Parathyroid adenoma (tissue), 2 donors: ENCODE results near the gene TMEM141.

ENCODE experiments used
- H2AFZ ChIP-seq: fragments of 300-600 bp; sonication (generic); one replicate; pipeline ENCODE4 v1.7.0; 2017; ENCODE audit warnings: antibody characterized with exemption, mild to moderate bottlenecking
- H3K27ac ChIP-seq: fragments of 300-600 bp; sonication (generic); one replicate; pipeline ENCODE4 v1.7.0; 2017
- H3K27me3 ChIP-seq: fragments of 300-600 bp; sonication (generic); one replicate; pipeline ENCODE4 v1.7.0; 2017; ENCODE audit warnings: low read length; ENCODE audit not compliant: control insufficient read depth, insufficient read depth
- H3K36me3 ChIP-seq: fragments of 300-600 bp; sonication (generic); one replicate; pipeline ENCODE4 v1.7.0; 2017; ENCODE audit warnings: low read length; ENCODE audit not compliant: control insufficient read depth, insufficient read depth
- H3K4me1 ChIP-seq: fragments of 300-600 bp; sonication (generic); one replicate; pipeline ENCODE4 v1.7.0; 2017; ENCODE audit warnings: control low read depth
- H3K4me2 ChIP-seq: fragments of 300-600 bp; sonication (generic); one replicate; pipeline ENCODE4 v1.7.0; 2017; ENCODE audit warnings: low read length
- H3K4me3 ChIP-seq: fragments of 300-600 bp; sonication (generic); one replicate; pipeline ENCODE4 v1.7.0; 2017; ENCODE audit warnings: low read depth, low read length
- H3K79me2 ChIP-seq: fragments of 300-600 bp; sonication (generic); one replicate; pipeline ENCODE4 v1.7.0; 2017; ENCODE audit warnings: control low read depth
- H3K9ac ChIP-seq: fragments of 300-600 bp; sonication (generic); one replicate; pipeline ENCODE4 v1.7.0; 2017; ENCODE audit warnings: mild to moderate bottlenecking
- H3K9me3 ChIP-seq: fragments of 300-600 bp; sonication (generic); one replicate; pipeline ENCODE4 v1.7.0; 2017; ENCODE audit warnings: low read length; ENCODE audit not compliant: control insufficient read depth
- TF ChIP-seq, protein P1 (sequence below): fragments of 300-600 bp; sonication (generic); IDR thresholded peaks from one replicate; pipeline ENCODE4 v1.7.0; 2017; ENCODE audit warnings: antibody characterized with exemption, mild to moderate bottlenecking
- donor health status: primary hyperparathyroidism.

The TMEM141 gene

DNA sequence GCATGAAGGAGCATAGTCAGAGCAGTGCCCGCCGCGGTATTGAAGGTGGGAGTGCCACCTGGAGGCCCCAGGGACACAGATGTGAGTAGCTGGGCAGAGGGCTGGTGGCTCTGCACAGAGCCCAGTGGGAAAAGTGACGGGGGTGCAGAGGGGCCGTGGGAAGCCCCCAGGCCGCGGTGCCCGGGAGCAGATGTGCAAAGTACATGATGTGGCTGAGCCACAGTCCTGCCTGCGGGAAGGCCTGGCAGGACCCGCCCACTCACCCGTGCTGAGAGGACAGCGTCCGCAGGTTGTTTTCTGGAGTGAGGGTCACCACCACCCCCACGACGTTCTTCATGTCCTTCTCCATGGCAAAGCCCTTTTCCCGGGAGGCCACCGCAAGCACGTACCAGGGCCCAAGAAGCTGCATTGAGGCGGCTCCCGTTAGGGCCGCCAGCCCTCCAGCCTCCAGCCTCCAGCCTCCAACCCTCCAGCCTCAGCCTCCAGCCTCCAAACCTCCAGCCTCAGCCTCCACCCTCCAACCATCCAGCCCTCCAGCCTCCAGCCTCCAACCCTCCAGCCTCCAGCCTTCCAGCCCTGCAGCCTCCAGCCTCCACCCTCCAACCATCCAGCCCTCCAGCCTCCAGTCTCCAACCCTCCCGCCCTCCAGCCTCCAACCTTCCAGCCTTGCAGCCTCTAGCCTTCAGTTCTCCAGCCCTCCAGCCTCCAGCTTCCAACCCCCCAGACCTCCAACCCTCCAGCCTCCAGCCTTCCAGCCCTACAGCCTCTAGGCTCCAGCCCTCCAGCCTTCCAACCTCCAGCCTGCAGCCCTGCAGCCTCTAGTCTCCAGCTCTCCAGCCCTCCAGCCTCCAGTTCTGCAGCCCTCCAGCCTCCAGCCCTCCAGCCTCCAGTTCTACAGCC, 43.7 kb upstream of the TMEM141 start:
- Histone ChIP-seq H3K4me3 (no peak overlapping the region), H3K4me1 (no peaks in the 10 kb centered on the region), H2AFZ (no peak overlapping the region), H3K9ac (no peak overlapping the region), H3K4me2 (no peak overlapping the region), H3K27me3 (no peaks in the 10 kb centered on the region), H3K79me2 (no peaks in the 10 kb centered on the region), H3K36me3 (no peaks in the 10 kb centered on the region), H3K9me3 (no peaks in the 10 kb centered on the region), H3K27ac (no peak overlapping the region)
- TF ChIP-seq, protein P1, sequence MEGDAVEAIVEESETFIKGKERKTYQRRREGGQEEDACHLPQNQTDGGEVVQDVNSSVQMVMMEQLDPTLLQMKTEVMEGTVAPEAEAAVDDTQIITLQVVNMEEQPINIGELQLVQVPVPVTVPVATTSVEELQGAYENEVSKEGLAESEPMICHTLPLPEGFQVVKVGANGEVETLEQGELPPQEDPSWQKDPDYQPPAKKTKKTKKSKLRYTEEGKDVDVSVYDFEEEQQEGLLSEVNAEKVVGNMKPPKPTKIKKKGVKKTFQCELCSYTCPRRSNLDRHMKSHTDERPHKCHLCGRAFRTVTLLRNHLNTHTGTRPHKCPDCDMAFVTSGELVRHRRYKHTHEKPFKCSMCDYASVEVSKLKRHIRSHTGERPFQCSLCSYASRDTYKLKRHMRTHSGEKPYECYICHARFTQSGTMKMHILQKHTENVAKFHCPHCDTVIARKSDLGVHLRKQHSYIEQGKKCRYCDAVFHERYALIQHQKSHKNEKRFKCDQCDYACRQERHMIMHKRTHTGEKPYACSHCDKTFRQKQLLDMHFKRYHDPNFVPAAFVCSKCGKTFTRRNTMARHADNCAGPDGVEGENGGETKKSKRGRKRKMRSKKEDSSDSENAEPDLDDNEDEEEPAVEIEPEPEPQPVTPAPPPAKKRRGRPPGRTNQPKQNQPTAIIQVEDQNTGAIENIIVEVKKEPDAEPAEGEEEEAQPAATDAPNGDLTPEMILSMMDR = no peak

DNA sequence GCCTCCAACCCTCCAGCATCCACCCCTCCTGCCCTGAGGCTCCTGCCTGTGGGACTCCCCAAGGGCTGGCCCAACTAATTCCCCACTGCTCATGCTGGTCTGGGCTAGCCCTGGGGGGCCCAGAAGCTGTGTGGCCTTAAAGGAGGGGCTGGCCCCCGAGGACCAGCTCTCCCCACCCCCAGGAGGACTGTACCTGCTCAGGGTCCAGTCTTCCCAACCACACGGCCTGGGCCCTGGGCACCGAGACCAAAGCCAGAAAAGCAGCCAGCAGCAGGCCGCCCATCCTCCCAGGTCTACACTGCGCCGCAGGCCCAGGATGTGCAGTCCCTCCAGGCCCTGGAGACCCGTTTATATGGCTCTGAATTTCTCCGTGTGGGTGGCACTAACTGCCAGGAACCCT, 42.9 kb upstream of the TMEM141 start, which contains the start of gene LCN6:
LCN6 (minus strand) TSS at position 325 of the 400 bp plus-strand sequence; CDS start at position 283, 42 bp downstream.
- Histone ChIP-seq H3K36me3 (no peaks in the 10 kb centered on the region), H3K9ac (no peak within 1 kb of the TSS), H3K4me2 (no peak within 1 kb of the TSS), H2AFZ (no peak within 1 kb of the TSS), H3K9me3 (no peaks in the 10 kb centered on the region), H3K4me1 (no peaks in the 10 kb centered on the region), H3K27ac (no peak within 1 kb of the TSS), H3K4me3 (no peak within 1 kb of the TSS), H3K27me3 (no peaks in the 10 kb centered on the region), H3K79me2 (no peaks in the 10 kb centered on the region)
- TF ChIP-seq, protein P1 = no peak

DNA sequence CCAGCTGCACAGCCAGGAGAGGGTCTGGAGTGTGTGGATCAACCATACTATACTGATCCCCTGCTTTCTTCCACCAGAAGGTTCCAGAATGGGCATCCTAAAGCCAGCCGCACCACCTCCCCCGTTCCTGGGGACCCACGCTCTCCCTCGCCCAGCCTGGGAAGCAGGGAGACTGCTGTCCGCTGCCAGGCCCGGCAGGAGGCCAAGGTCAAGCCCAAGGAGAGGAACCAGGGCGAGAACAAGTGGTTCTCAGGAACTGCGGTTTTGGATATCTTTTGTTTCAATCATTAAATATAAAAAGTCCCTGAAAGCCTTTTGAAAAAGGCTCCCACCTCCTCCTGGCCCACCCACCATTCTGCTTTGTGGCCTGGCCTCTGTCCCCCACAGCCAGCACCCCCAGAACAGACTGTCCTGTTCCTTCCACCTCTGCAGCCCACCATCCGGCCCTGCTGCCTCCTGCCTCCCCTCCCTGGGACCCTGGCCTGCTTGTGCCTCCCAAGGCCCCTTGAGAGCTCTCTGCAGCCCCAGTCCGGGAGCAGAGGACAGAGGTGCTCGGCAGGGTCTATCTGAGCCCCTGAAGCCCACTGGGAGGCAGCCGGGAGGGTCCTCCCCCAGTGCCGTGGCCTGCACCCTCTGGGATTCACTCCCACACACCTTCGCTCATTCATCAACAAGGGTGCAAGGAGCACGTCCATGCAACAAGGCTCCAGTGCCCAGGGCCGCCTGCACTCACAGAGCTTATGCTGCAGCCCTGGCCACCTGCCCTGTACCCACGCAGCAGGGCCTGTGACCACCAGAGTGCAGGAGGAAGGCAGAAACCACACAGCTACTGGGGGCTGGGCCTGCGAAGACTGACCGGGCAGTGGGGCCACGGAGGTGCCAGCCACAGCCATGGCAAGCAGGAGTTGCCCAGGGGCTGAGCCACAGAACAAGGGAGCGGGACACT, 42.2 kb upstream of the TMEM141 start:
- no peaks in the 10 kb centered on the region for H3K9me3 ChIP-seq
- no peak overlapping the region for H3K27ac ChIP-seq
- no peak overlapping the region for H3K9ac ChIP-seq
- no peaks in the 10 kb centered on the region for H3K27me3 ChIP-seq
- no peaks in the 10 kb centered on the region for H3K79me2 ChIP-seq
- H3K4me3 ChIP-seq = no peak overlapping the region
- H3K36me3 ChIP-seq = no peaks in the 10 kb centered on the region
- H3K4me1 ChIP-seq = no peaks in the 10 kb centered on the region
- H3K4me2 ChIP-seq = no peak overlapping the region
- H2AFZ ChIP-seq = no peak overlapping the region
- TF ChIP-seq, protein P1 = no peak

DNA sequence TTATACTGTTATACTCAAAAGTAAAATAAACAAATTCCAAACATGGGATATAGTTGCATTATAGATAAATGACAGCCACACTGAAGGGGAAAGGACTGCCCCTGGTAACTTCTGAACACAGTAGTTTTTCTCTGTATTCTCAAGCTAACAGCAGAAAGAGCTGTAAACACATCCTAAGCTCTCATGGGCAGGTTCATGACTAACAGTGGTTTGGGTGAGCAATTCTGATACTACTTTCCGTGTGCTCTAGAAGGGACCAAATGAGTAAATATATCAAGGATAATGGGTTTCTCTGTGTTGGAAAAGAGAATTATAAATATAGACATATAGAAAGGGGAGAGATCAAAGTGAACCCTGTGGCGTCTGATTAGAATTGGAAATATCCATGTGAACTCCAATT, 40.6 kb upstream of the TMEM141 start:
- Histone ChIP-seq H3K9ac (no peak overlapping the region), H3K4me1 (no peaks in the 10 kb centered on the region), H3K27me3 (no peaks in the 10 kb centered on the region), H3K27ac (no peak overlapping the region), H3K36me3 (no peaks in the 10 kb centered on the region), H3K79me2 (no peaks in the 10 kb centered on the region), H3K4me3 (no peak overlapping the region), H3K4me2 (no peak overlapping the region), H3K9me3 (no peaks in the 10 kb centered on the region), H2AFZ (no peak overlapping the region)
- TF ChIP-seq, protein P1 = no peak
